ENCODE measurements around the gene SPAG8. TPM values are rescaled to one million over a fixed set of nuclear protein-coding genes. Genes with fewer than 3 reads are reported as not detected.

SPAG8 gene, protein sequence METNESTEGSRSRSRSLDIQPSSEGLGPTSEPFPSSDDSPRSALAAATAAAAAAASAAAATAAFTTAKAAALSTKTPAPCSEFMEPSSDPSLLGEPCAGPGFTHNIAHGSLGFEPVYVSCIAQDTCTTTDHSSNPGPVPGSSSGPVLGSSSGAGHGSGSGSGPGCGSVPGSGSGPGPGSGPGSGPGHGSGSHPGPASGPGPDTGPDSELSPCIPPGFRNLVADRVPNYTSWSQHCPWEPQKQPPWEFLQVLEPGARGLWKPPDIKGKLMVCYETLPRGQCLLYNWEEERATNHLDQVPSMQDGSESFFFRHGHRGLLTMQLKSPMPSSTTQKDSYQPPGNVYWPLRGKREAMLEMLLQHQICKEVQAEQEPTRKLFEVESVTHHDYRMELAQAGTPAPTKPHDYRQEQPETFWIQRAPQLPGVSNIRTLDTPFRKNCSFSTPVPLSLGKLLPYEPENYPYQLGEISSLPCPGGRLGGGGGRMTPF
- total RNA-seq (1 to 10 TPM in 1 of 2 experiments, under 1 TPM in 1; 0.81 to 1.3 TPM), total RNA-seq (0 to 10.1 (median 1.8) reads per million in 172 experiments)
- polyA plus RNA-seq (2013, experiment 1 of 2), result 1.5 TPM
- 1.3 TPM for polyA plus RNA-seq (2013, experiment 2 of 2)

DNA sequence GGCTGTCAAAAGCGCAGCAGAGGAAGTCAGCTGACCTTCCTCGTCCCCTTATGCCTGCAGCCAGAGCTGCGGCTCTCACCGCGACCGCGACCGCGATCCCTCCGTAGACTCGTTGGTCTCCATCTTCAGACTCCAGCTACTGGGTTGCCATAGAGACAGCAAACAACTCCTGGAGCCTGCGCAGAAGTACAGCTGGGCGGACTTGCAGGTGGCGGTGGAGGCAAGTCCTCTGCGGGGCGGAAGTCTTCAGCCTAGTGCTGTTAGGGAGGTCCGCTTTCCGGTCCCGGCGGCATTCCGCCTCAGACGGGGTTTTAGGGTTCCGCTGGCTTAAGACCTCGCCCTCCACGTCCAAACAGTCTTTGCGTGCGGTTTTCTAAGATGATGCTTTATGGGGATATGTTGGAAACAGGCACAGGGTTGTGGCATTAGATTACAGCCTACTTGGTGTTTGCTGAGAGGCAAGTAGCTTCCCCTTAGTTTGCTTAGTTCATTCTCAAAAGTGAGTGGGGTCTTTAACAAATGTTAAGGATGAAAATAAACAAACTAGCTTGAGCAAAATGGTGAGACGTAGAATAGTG is at the start of gene SPAG8:
Gene SPAG8, minus strand, starts transcription at position 238 of the 578 bp plus-strand sequence. Its CDS starts 115 bp downstream, at position 123.
- POLR2A ChIA-PET, result interaction anchor here (0.9 to 3.4 kb wide), 15 partner anchors 8 to 209 kb away, joined by 3 to 14 read pairs (median 4); partner anchors contain the start of genes CCDC107, CREB3, FAM221B and GBA2
- TF ChIP-seq, protein P1, sequence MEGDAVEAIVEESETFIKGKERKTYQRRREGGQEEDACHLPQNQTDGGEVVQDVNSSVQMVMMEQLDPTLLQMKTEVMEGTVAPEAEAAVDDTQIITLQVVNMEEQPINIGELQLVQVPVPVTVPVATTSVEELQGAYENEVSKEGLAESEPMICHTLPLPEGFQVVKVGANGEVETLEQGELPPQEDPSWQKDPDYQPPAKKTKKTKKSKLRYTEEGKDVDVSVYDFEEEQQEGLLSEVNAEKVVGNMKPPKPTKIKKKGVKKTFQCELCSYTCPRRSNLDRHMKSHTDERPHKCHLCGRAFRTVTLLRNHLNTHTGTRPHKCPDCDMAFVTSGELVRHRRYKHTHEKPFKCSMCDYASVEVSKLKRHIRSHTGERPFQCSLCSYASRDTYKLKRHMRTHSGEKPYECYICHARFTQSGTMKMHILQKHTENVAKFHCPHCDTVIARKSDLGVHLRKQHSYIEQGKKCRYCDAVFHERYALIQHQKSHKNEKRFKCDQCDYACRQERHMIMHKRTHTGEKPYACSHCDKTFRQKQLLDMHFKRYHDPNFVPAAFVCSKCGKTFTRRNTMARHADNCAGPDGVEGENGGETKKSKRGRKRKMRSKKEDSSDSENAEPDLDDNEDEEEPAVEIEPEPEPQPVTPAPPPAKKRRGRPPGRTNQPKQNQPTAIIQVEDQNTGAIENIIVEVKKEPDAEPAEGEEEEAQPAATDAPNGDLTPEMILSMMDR (IDR thresholded peaks at IDR 0.05), result no peak
- Histone ChIP-seq H3K36me3 (ENCODE audit: insufficient read depth, low read length) (peaks cover 20% of the 10 kb centered on the region), H3K27me3 (ENCODE audit: control insufficient read depth in 1 of 2, insufficient read depth in 2 of 2, low read length in 2 of 2) (no peaks in the 10 kb centered on the region), H3K27ac (ENCODE audit: low read depth in 1 of 2, low read length in 2 of 2) (peak within 1 kb of the TSS; percentile 69 to 77), H3K9me3 (ENCODE audit: control insufficient read depth in 1 of 2, insufficient read depth in 1 of 2, low read length in 2 of 2) (no peaks in the 10 kb centered on the region), H3K4me1 (ENCODE audit: insufficient read depth, low read length) (peaks cover 42% of the 10 kb centered on the region), H3K4me3 (ENCODE audit: low read length) (peak within 1 kb of the TSS; percentile 62)
- Mint-ChIP-seq H3K36me3 (ENCODE audit: low read depth) (peaks cover 37% of the 10 kb centered on the region), H3K27me3 (no peaks in the 10 kb centered on the region), H3K4me1 (ENCODE audit: low read depth) (peaks cover 43% of the 10 kb centered on the region), H3K27ac (peak within 1 kb of the TSS; percentile 91), H3K4me3 (peak within 1 kb of the TSS; percentile 91), H3K9me3 (no peaks in the 10 kb centered on the region)
- intact Hi-C loops (cut with DNase I, micrococcal nuclease), result loop anchor here (1.0 to 10.0 kb wide), 8 partner anchors 17 to 820 kb away; partner anchors contain the start of genes ATOSB (in 1 of the 2), CREB3 (in 1 of the 2), GBA2 (in 1 of the 2) and RGP1 (in 1 of the 2)
- CTCF ChIA-PET, result interaction anchor here (0.9 to 2.4 kb wide), 10 partner anchors 14 to 208 kb away, joined by 3 to 10 read pairs (median 4); partner anchors contain the start of genes CCDC107, CREB3, RMRP and TLN1
- DNase-seq, result peak; percentile 89 to 99 (median 93)
- ATAC-seq (ENCODE audit: poor library complexity), result peak; percentile 63

DNA sequence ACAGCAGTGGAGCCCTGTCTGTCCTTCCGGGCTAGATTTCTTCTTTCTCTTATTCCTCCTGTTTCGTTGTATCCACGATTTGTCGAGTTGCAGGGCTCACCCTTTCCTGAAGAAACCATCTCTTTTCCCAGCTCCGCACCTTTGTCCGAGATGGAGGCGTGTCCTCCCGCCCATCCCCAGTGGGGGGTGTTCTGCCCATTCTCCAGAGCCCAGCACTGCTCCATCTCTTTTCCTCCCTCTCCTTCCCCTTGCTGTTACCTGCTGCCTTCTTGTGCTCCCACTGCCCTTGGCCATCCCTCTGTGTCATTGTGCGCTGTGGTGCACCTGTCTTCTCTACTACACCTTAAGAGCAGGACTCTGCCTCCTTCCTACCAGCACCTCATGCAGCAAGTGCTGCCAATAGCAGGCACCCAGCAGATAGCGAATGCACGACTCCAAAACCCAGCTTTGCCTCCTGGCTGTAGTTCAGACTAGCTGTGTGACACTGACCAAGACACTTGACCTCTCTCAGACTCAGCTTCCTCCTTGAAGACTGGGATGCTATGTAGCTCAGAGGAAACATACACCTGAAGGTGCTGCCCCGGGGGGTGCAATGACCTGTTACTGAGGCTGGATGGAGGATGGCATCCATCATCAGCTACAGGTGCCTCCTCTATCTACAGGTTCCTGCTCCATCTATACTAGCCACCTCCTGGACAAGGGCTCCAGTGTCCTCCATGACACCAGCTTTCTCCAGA is 49.3 kb upstream of the SPAG8 start:
- TF ChIP-seq, protein P1 (IDR thresholded peaks at IDR 0.05), result no peak
- ChIA-PET CTCF (no interaction called here), POLR2A (no interaction called here)
- DNase-seq (no peak), ATAC-seq (ENCODE audit: poor library complexity) (no peak)
- Mint-ChIP-seq H3K36me3 (ENCODE audit: low read depth) (no peaks in the 10 kb centered on the region), H3K27ac (no peak overlapping the region), H3K4me1 (ENCODE audit: low read depth) (no peaks in the 10 kb centered on the region), H3K9me3 (no peaks in the 10 kb centered on the region), H3K4me3 (no peak overlapping the region), H3K27me3 (peaks cover 23% of the 10 kb centered on the region)
- H3K4me3 ChIP-seq (ENCODE audit: low read length), result no peak overlapping the region
- no peaks in the 10 kb centered on the region for H3K4me1 ChIP-seq (ENCODE audit: insufficient read depth, low read length)
- intact Hi-C loops (cut with DNase I, micrococcal nuclease), result no loop called here
- no peak overlapping the region for H3K27ac ChIP-seq (ENCODE audit: low read depth in 1 of 2, low read length in 2 of 2)
- H3K36me3 ChIP-seq (ENCODE audit: insufficient read depth, low read length), result no peaks in the 10 kb centered on the region
- H3K27me3 ChIP-seq (ENCODE audit: control insufficient read depth in 1 of 2, insufficient read depth in 2 of 2, low read length in 2 of 2), result no peaks in the 10 kb centered on the region
- no peaks in the 10 kb centered on the region for H3K9me3 ChIP-seq (ENCODE audit: control insufficient read depth in 1 of 2, insufficient read depth in 1 of 2, low read length in 2 of 2)

DNA sequence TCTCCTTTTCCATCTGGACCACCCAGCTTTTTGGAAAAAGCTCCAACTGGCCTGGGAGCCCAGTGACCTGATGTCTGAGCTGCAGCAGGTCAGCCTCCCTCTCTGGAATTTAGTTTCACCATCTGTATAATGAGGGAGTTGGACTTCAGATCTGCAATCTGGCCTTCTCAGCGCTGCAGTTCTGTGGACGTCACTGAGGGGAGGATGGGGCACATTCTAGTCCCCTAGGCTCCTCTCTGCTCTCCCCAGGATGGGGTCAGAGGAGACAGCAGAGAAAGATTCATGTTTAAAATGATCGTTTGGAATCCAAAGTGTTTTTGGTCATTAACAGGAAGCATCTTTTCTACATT is 47.9 kb upstream of the SPAG8 start:
- Mint-ChIP-seq H3K4me3 (no peak overlapping the region), H3K27ac (no peak overlapping the region), H3K27me3 (peaks cover 17% of the 10 kb centered on the region), H3K36me3 (ENCODE audit: low read depth) (no peaks in the 10 kb centered on the region), H3K4me1 (ENCODE audit: low read depth) (no peaks in the 10 kb centered on the region), H3K9me3 (no peaks in the 10 kb centered on the region)
- no peaks in the 10 kb centered on the region for H3K4me1 ChIP-seq (ENCODE audit: insufficient read depth, low read length)
- intact Hi-C loops (cut with DNase I, micrococcal nuclease), result no loop called here
- DNase-seq (no peak), ATAC-seq (ENCODE audit: poor library complexity) (no peak)
- H3K27me3 ChIP-seq (ENCODE audit: control insufficient read depth in 1 of 2, insufficient read depth in 2 of 2, low read length in 2 of 2), result no peaks in the 10 kb centered on the region
- no peaks in the 10 kb centered on the region for H3K36me3 ChIP-seq (ENCODE audit: insufficient read depth, low read length)
- POLR2A ChIA-PET, result no interaction called here
- H3K27ac ChIP-seq (ENCODE audit: low read depth in 1 of 2, low read length in 2 of 2), result no peak overlapping the region
- CTCF ChIA-PET, result no interaction called here
- TF ChIP-seq, protein P1 (IDR thresholded peaks at IDR 0.05), result no peak
- H3K4me3 ChIP-seq (ENCODE audit: low read length), result no peak overlapping the region
- no peaks in the 10 kb centered on the region for H3K9me3 ChIP-seq (ENCODE audit: control insufficient read depth in 1 of 2, insufficient read depth in 1 of 2, low read length in 2 of 2)
